HL-60 (cell line): ENCODE data around the gene RANBP2.

Experiments used
- DNase-seq, 2 experiments: peaks; one replicate each; pipeline ENCODE4 v3.0.0-alpha.2; 2010 to 2020; ENCODE audit warnings: low read depth in 1 of 2, low spot score in 1 of 2
- H3K27ac ChIP-seq: fragments of 250-450 bp; sonication (Bioruptor Pico); replicated peaks from 2 replicates; pipeline ENCODE4 v1.5.1; 2020; ENCODE audit warnings: mild to moderate bottlenecking, moderate library complexity
- H3K27me3 ChIP-seq: fragments of 250-450 bp; sonication (Bioruptor Pico); 2 replicates; pipeline ENCODE4 v1.5.1; 2021; ENCODE audit warnings: mild to moderate bottlenecking, moderate library complexity; ENCODE audit not compliant: insufficient read depth, poor library complexity, severe bottlenecking
- H3K4me3 ChIP-seq: replicated peaks from 2 replicates; pipeline ENCODE4 v1.5.1; 2011; ENCODE audit warnings: mild to moderate bottlenecking, control low read depth, low read length; ENCODE audit not compliant: insufficient read depth
- GABPA ChIP-seq: IDR thresholded peaks from 2 replicates; pipeline ENCODE4 v1.6.1; 2012; ENCODE audit warnings: low read depth
- POLR2AphosphoS5 ChIP-seq: IDR thresholded peaks from 2 replicates; pipeline ENCODE4 v1.6.1; 2012; ENCODE audit warnings: low read depth
- SPI1 ChIP-seq: IDR thresholded peaks from 2 replicates; pipeline ENCODE4 v1.6.1; 2012; ENCODE audit warnings: low read depth, mild to moderate bottlenecking, borderline replicate concordance
- TF ChIP-seq, protein P1 (sequence below): IDR thresholded peaks from one replicate; pipeline ENCODE4 v1.5.1; 2011; ENCODE audit warnings: low read length, control low read depth, inconsistent platforms; ENCODE audit not compliant: insufficient read depth
- TF ChIP-seq, protein P2 (sequence below): IDR thresholded peaks from 2 replicates; pipeline ENCODE4 v1.6.1; 2012; ENCODE audit warnings: low read depth; ENCODE audit not compliant: insufficient replicate concordance

The RANBP2 gene

DNA sequence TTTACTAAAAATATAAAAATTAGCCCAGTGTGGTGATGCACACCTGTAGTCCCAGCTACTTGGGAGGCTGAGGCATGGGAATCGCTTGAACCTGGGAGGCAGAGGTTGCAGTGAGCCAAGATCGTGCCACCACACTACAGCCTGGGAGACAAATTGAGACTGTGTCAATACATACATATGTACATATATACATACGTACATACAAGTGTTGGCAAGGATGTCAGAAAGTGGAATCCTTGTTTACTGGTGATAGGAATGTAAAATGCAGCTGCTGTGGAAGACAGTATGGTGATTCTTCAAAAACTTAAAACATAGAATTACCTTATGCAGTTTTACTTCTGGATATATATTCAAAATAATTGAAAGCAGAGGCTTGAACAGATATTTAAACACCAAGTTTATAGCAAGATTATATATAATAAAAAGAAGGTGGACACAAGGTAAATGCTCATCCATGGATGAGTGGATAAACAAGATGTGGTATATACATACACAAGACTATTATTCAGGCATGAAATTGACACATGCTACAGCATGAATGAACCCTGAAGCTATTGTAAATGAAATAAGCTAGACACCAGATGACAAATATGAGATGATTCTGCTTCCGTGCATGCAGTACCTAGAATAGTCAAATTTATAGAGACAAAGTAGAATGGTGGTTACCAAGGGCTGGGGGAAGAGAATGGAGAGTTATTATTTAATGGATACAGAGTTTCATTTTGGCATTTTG is 110.5 kb downstream of the RANBP2 start:
- H3K27me3 ChIP-seq = no peaks in the 10 kb centered on the region
- H3K27ac ChIP-seq = no peak overlapping the region
- H3K4me3 ChIP-seq = no peak overlapping the region
- DNase-seq = no peak
- TF ChIP-seq, protein P1, sequence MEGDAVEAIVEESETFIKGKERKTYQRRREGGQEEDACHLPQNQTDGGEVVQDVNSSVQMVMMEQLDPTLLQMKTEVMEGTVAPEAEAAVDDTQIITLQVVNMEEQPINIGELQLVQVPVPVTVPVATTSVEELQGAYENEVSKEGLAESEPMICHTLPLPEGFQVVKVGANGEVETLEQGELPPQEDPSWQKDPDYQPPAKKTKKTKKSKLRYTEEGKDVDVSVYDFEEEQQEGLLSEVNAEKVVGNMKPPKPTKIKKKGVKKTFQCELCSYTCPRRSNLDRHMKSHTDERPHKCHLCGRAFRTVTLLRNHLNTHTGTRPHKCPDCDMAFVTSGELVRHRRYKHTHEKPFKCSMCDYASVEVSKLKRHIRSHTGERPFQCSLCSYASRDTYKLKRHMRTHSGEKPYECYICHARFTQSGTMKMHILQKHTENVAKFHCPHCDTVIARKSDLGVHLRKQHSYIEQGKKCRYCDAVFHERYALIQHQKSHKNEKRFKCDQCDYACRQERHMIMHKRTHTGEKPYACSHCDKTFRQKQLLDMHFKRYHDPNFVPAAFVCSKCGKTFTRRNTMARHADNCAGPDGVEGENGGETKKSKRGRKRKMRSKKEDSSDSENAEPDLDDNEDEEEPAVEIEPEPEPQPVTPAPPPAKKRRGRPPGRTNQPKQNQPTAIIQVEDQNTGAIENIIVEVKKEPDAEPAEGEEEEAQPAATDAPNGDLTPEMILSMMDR = no peak
- TF ChIP-seq SPI1 (no peak), GABPA (no peak), POLR2AphosphoS5 (no peak)
- TF ChIP-seq, protein P2, sequence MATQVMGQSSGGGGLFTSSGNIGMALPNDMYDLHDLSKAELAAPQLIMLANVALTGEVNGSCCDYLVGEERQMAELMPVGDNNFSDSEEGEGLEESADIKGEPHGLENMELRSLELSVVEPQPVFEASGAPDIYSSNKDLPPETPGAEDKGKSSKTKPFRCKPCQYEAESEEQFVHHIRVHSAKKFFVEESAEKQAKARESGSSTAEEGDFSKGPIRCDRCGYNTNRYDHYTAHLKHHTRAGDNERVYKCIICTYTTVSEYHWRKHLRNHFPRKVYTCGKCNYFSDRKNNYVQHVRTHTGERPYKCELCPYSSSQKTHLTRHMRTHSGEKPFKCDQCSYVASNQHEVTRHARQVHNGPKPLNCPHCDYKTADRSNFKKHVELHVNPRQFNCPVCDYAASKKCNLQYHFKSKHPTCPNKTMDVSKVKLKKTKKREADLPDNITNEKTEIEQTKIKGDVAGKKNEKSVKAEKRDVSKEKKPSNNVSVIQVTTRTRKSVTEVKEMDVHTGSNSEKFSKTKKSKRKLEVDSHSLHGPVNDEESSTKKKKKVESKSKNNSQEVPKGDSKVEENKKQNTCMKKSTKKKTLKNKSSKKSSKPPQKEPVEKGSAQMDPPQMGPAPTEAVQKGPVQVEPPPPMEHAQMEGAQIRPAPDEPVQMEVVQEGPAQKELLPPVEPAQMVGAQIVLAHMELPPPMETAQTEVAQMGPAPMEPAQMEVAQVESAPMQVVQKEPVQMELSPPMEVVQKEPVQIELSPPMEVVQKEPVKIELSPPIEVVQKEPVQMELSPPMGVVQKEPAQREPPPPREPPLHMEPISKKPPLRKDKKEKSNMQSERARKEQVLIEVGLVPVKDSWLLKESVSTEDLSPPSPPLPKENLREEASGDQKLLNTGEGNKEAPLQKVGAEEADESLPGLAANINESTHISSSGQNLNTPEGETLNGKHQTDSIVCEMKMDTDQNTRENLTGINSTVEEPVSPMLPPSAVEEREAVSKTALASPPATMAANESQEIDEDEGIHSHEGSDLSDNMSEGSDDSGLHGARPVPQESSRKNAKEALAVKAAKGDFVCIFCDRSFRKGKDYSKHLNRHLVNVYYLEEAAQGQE = no peak

DNA sequence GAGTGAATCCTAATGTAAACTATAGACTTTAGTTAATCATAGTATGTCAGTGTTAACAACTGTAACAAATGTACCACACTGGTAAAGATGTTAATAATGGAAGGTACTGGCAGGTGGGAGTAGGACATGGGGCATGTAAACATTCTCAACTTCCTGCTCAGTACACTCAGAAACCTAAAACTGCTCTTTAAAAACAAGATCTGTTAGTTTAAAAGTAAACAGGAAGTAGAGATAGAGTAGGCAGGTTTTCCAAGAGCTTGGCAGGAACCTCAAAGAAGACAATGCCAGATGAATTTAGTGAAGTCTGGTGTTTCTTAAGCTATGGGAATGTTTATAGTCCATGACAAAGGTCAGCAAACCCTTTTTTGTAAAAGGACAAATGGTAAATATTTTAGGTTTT is 113.9 kb downstream of the RANBP2 start:
- DNase-seq = no peak
- Histone ChIP-seq H3K4me3 (no peak overlapping the region), H3K27me3 (no peaks in the 10 kb centered on the region), H3K27ac (no peak overlapping the region)
- TF ChIP-seq, protein P1 = no peak
- TF ChIP-seq SPI1 (no peak), POLR2AphosphoS5 (no peak), GABPA (no peak)
- TF ChIP-seq, protein P2 = no peak

DNA sequence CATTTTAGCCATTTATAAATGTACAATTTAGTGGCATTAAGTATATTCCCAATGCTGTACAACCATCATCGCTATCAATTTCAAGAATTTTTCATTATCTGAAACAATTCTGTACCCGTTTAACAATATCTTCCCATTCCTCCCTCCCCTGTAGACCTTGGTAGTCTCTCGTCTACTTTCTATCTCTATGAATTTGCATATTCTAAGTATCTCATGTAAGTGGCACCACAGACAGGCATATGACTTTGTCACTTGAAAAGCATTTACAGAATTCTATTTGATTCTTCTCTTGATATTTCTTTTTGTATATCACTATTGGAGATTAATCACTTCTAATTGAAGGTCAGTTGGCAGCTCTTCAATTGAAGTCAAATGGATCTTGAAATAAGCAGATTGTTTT is 115.3 kb downstream of the RANBP2 start:
- Histone ChIP-seq H3K4me3 (no peak overlapping the region), H3K27me3 (no peaks in the 10 kb centered on the region), H3K27ac (no peak overlapping the region)
- TF ChIP-seq POLR2AphosphoS5 (no peak), SPI1 (no peak), GABPA (no peak)
- TF ChIP-seq, protein P1 = no peak
- TF ChIP-seq, protein P2 = no peak
- no peak for DNase-seq
